Measurements from ENCODE around the gene KRTAP12-2.

KRTAP12-2 gene

DNA sequence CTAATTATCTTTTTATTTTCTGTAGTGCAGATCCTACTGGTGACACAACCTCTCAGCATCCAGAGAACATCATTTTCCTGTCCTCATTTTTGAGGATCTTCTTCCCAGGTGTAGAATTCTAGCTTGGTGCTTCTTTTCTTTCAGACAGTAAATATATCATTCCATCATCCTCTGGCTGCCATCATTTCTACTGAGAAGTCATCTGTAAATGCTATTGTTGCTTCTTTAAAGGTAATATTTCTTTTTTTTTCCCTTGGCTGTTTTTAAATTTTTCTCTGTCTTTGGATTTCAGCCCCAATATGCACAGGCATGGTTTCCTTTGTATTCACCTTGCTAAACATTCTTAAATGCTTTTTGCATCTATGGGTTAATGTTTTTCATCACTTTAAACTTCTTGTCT, 43.2 kb downstream of the KRTAP12-2 start:
- DNase-seq = no peak

DNA sequence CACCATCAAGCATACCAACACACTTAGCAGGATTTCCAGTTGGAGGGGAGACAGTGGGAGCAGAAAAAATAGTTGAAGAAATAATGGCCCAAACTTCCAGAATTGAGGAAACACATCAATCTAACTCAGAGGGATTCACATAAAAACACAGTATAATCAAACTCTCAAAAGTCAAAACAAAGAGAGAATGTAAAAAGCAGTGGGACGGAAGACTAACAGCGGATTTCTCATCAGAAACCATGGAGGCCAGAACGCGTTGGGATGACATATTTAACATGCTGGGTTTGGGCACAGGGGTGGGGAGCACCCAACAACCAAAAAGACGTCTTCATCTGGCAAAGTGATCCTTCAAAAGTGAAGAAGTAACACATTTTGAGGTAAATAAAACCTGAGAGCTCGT, 46.8 kb downstream of the KRTAP12-2 start:
- no peak for DNase-seq

DNA sequence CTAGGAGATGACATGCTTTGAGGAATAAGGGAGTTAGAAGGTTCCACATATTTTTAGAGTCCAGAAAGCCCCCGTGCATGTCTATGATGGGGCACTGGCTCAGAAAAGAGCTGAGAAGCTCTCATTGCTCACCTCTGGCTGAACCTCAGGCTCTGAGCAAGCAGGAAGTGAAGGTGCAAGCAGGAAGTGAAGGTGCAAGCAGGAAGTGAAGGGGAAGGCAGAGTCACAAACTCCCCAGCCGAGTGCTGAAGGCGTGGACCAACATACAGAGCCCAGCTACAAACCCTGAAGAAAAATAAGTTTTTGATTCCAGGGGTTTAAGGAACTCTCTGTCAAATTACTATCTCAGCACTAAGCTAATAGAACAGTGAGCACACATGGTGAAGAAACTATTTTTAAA, 47.8 kb downstream of the KRTAP12-2 start:
- no peak for DNase-seq

DNA sequence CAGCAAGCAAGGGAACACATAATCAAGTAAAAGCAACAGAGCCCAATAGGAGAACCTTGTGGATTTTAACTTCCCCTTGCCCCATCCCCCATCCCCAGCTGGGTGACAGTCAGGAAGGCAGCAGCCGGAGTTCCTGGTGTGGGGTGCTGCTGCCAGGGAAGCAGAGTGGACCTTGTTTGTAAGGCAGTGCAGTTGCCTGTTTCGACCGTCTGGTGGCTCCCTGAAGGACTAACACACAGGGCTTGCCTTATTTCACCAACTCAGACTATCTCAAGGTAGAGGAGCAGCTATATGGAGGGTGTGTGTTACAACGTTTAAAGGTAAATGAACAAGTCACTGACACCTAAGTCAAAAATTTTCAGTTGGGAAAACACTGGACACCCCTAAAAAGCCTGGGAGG, 48.2 kb downstream of the KRTAP12-2 start:
- peak; percentile 56 for DNase-seq

DNA sequence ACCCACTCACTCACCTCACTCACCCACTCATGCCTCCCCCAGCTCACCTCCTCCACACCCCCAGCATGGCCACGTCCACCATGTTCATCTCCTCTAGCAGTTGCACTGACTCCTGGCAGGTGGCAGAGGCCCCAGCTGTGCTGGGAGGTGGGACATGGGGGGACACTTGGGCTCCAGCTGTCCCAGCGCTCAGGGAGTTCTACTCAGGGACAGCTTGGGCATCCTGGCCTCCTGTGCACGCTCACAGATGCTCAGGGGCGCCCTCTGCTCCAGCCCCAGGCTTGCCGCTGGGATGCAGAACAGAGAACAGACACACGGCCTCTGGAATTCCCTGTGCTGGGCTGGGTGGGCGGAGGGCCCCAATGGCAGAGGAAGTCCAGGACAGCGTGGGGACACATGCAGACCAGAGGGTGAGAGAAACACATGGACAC, 49.6 kb downstream of the KRTAP12-2 start:
- DNase-seq = no peak

DNA sequence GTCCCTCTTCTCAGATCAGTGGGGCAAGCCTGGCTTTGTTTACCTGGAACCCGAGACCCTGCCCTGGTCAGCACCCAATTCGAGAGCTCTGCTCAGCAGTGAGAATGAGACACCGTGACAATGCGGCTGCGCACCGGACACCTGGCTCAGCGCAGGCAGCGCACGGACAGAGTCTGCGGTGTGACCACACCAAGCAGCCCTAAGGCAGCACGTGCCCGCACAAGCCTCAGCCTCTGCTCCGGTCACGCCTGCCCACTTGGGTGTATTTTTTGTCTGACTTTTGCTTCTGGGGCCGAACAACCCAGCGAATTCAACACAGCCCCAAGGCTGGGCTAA, 50.2 kb downstream of the KRTAP12-2 start:
- no peak for DNase-seq
